Caco-2 (cell line): Measurements from ENCODE around the gene MFAP3L. TPM values are rescaled to one million over a fixed set of nuclear protein-coding genes. Genes with fewer than 3 reads are reported as not detected.
"Not testable (repeated sequence)": the region's sequence is repeated elsewhere in the genome, so short reads cannot be mapped to it uniquely, and the experiment has no call there.

Source experiments
- BruUV-seq: library from RNA; stranded (reverse); fragments of 400-500 nt; replicated peaks from 2 replicates; lab custom pipeline; 2021; lab: Mats Ljungman, UMichigan
- CTCF ChIA-PET: fragments of 300-600 bp; sonication (Branson Sonifier 250); formaldehyde crosslinking; loops from one replicate; lab custom pipeline; 2022; ENCODE audit warnings: antibody characterized with exemption; lab: Charles Lee
- POLR2A ChIA-PET: fragments of 300-600 bp; sonication (Branson Sonifier 250); formaldehyde crosslinking; loops from one replicate; lab custom pipeline; 2022; ENCODE audit warnings: antibody characterized with exemption; lab: Charles Lee
- DNase-seq, 2 experiments: peaks; one replicate each; pipeline versions ENCODE4 v3.0.0 to v3.0.0-alpha.2; 2020 to 2022
- H3K27me3 ChIP-seq: replicated peaks from 2 replicates; pipeline ENCODE4 v1.6.0; 2011; ENCODE audit warnings: low read length; ENCODE audit not compliant: control insufficient read depth, insufficient read depth
- H3K36me3 ChIP-seq: 2 replicates; pipeline ENCODE4 v1.5.1; 2011; ENCODE audit warnings: low read length; ENCODE audit not compliant: control insufficient read depth, insufficient read depth
- H3K4me1 ChIP-seq: fragments of 250-450 bp; sonication (Bioruptor Pico); 2 replicates; pipeline ENCODE4 v1.5.1; 2020; ENCODE audit warnings: mild to moderate bottlenecking
- H3K4me3 ChIP-seq: 2 replicates; pipeline ENCODE4 v1.5.1; 2011; ENCODE audit warnings: low read depth, mild to moderate bottlenecking, control low read depth, low read length
- H3K9me3 ChIP-seq: fragments of 250-450 bp; sonication (Bioruptor Pico); 2 replicates; pipeline ENCODE4 v1.5.1; 2020; ENCODE audit warnings: mild to moderate bottlenecking, moderate library complexity
- H3K27ac Mint-ChIP-seq: one replicate; pipeline ENCODE4 v1.8.0; 2022; ENCODE audit warnings: mixed read lengths; ENCODE audit not compliant: unreplicated experiment
- H3K27me3 Mint-ChIP-seq: one replicate; pipeline ENCODE4 v1.8.0; 2022; ENCODE audit warnings: mixed read lengths; ENCODE audit not compliant: insufficient read depth, unreplicated experiment
- H3K36me3 Mint-ChIP-seq: one replicate; pipeline ENCODE4 v1.8.0; 2022; ENCODE audit warnings: mild to moderate bottlenecking, mixed read lengths; ENCODE audit not compliant: insufficient read depth, unreplicated experiment
- H3K4me1 Mint-ChIP-seq: one replicate; pipeline ENCODE4 v1.8.0; 2022; ENCODE audit warnings: low read depth, mixed read lengths; ENCODE audit not compliant: unreplicated experiment
- H3K4me3 Mint-ChIP-seq: one replicate; pipeline ENCODE4 v1.8.0; 2022; ENCODE audit warnings: mild to moderate bottlenecking, moderate library complexity, mixed read lengths; ENCODE audit not compliant: unreplicated experiment
- H3K9me3 Mint-ChIP-seq: one replicate; pipeline ENCODE4 v1.8.0; 2022; ENCODE audit warnings: mixed read lengths; ENCODE audit not compliant: unreplicated experiment
- CTCF ChIP-seq, 2 experiments: fragments of 200-600 bp in 1 of 2; IDR thresholded peaks; 1 replicate in 1 of 2; 2 replicates in 1 of 2; pipeline versions ENCODE4 v1.5.1 to v1.8.0; 2011 to 2022; ENCODE audit warnings: antibody characterized with exemption in 1 of 2, control low read depth in 1 of 2, inconsistent platforms in 1 of 2, low read depth in 1 of 2, low read length in 1 of 2, mild to moderate bottlenecking in 1 of 2, moderate library complexity in 1 of 2; ENCODE audit not compliant: insufficient read depth in 1 of 2, severe bottlenecking in 1 of 2, unreplicated experiment in 1 of 2
- intact Hi-C: fragments of 100-400 bp; cut with micrococcal nuclease; formaldehyde crosslinking; loops from one replicate; pipeline ENCODE4 v1.10.0; 2022; ENCODE audit not compliant: unreplicated experiment
- total RNA-seq: library from RNA; stranded (reverse); gene quantifications from 2 replicates; pipeline ENCODE4 v1.2.3, GENCODE V29; 2022

MFAP3L gene
- total RNA-seq, 1 experiment from 2014 or later: 2.5 TPM

GRCh38 chr4:170047771-170048354, 21.7 kb upstream of the MFAP3L start:
- no peaks in the 10 kb centered on the region for H3K4me1 Mint-ChIP-seq
- Histone ChIP-seq H3K4me3 (no peak overlapping the region), H3K27me3 (no peaks in the 10 kb centered on the region), H3K4me1 (no peaks in the 10 kb centered on the region), H3K36me3 (no peaks in the 10 kb centered on the region), H3K9me3 (no peaks in the 10 kb centered on the region)
- no peak overlapping the region for H3K27ac Mint-ChIP-seq
- DNase-seq: peak in 1 of 2 experiments; percentile 39
- H3K9me3 Mint-ChIP-seq: no peaks in the 10 kb centered on the region
- ChIA-PET POLR2A (no interaction called here), CTCF (interaction anchor here (1.0 to 1.3 kb wide), 2 partner anchors 237 to 435 kb away, joined by 3 to 11 read pairs; partner anchors contain the start of gene NEK1)
- intact Hi-C loops: loop anchor here (1.0 kb wide), 4 partner anchors 146 to 435 kb away; no protein-coding TSS in a partner anchor
- no TSS peak for BruUV-seq
- no peak overlapping the region for H3K4me3 Mint-ChIP-seq
- H3K27me3 Mint-ChIP-seq: peaks cover 4% of the 10 kb centered on the region
- no peaks in the 10 kb centered on the region for H3K36me3 Mint-ChIP-seq
- peak; percentile 50 to 53 for TF ChIP-seq CTCF (IDR thresholded peaks at IDR 0.05; ENCODE audit: insufficient read depth in 1 of 2, low read depth in 1 of 2, low read length in 1 of 2, severe bottlenecking in 1 of 2, unreplicated experiment in 1 of 2)

GRCh38 chr4:170046156-170046555, 20.0 kb upstream of the MFAP3L start:
- H3K9me3 Mint-ChIP-seq, H3K4me1 Mint-ChIP-seq, POLR2A ChIA-PET, H3K36me3 ChIP-seq, intact Hi-C loops, H3K4me3 Mint-ChIP-seq, CTCF ChIA-PET, H3K36me3 Mint-ChIP-seq, H3K9me3 ChIP-seq, DNase-seq, H3K27ac Mint-ChIP-seq, H3K27me3 ChIP-seq, BruUV-seq, H3K4me1 ChIP-seq, H3K27me3 Mint-ChIP-seq, H3K4me3 ChIP-seq: not testable (repeated sequence)

GRCh38 chr4:170040031-170040680, 14.0 kb upstream of the MFAP3L start:
- Histone ChIP-seq H3K4me3 (no peak overlapping the region), H3K4me1 (no peaks in the 10 kb centered on the region), H3K9me3 (no peaks in the 10 kb centered on the region), H3K36me3 (no peaks in the 10 kb centered on the region), H3K27me3 (no peaks in the 10 kb centered on the region)
- BruUV-seq: no TSS peak
- H3K27me3 Mint-ChIP-seq: peaks cover 4% of the 10 kb centered on the region
- CTCF ChIA-PET: no interaction called here
- no peaks in the 10 kb centered on the region for H3K4me1 Mint-ChIP-seq
- POLR2A ChIA-PET: no interaction called here
- H3K27ac Mint-ChIP-seq: no peak overlapping the region
- H3K4me3 Mint-ChIP-seq: no peak overlapping the region
- intact Hi-C loops: no loop called here
- no peaks in the 10 kb centered on the region for H3K9me3 Mint-ChIP-seq
- no peaks in the 10 kb centered on the region for H3K36me3 Mint-ChIP-seq
- no peak for DNase-seq
- TF ChIP-seq CTCF (IDR thresholded peaks at IDR 0.05; ENCODE audit: insufficient read depth in 1 of 2, low read depth in 1 of 2, low read length in 1 of 2, severe bottlenecking in 1 of 2, unreplicated experiment in 1 of 2): no peak
